Smooth muscle cell (in vitro differentiated cells): ENCODE results near the gene REX1BD. TPM values are rescaled to one million over a fixed set of nuclear protein-coding genes. Genes with fewer than 3 reads are reported as not detected.

Source experiments
- DNase-seq: peaks from one replicate; lab custom pipeline; 2025; ENCODE audit not compliant: unreplicated experiment; lab: John Stamatoyannopoulos, UW
- H2AFZ ChIP-seq: fragments of 200-600 bp; sonication (generic); 2 replicates; pipeline ENCODE4 v1.6.0; 2016; ENCODE audit warnings: antibody characterized with exemption, low read depth, mild to moderate bottlenecking
- H3F3A ChIP-seq: fragments of 200-600 bp; sonication (generic); 2 replicates; pipeline ENCODE4 v1.6.0; 2017; ENCODE audit warnings: antibody characterized with exemption, low read depth
- H3K27ac ChIP-seq: fragments of 200-600 bp; sonication (generic); 2 replicates; pipeline ENCODE4 v1.5.1; 2016; ENCODE audit warnings: low read depth, mild to moderate bottlenecking
- H3K27me3 ChIP-seq: fragments of 200-600 bp; sonication (generic); 2 replicates; pipeline ENCODE4 v1.6.1; 2016; ENCODE audit warnings: low read depth, mild to moderate bottlenecking
- H3K36me3 ChIP-seq: fragments of 200-600 bp; sonication (generic); 2 replicates; pipeline ENCODE4 v1.5.1; 2016; ENCODE audit warnings: low read depth
- H3K4me1 ChIP-seq: fragments of 200-600 bp; sonication (generic); 2 replicates; pipeline ENCODE4 v1.5.1; 2016; ENCODE audit warnings: low read depth
- H3K4me2 ChIP-seq: fragments of 200-600 bp; sonication (generic); 2 replicates; pipeline ENCODE4 v1.6.0; 2016; ENCODE audit warnings: mild to moderate bottlenecking
- H3K4me3 ChIP-seq: fragments of 200-600 bp; sonication (generic); 2 replicates; pipeline ENCODE4 v1.5.1; 2016; ENCODE audit warnings: mild to moderate bottlenecking
- H3K79me2 ChIP-seq: fragments of 200-600 bp; sonication (generic); 2 replicates; pipeline ENCODE4 v1.6.0; 2016; ENCODE audit warnings: low read depth, mild to moderate bottlenecking
- H3K9ac ChIP-seq: fragments of 200-600 bp; sonication (generic); 2 replicates; pipeline ENCODE4 v1.6.0; 2016; ENCODE audit warnings: low read depth
- H3K9me3 ChIP-seq: fragments of 200-600 bp; sonication (generic); replicated peaks from 2 replicates; pipeline ENCODE4 v1.5.1; 2016; ENCODE audit warnings: low read depth
- H4K20me1 ChIP-seq: fragments of 200-600 bp; sonication (generic); 2 replicates; pipeline ENCODE4 v1.6.0; 2016; ENCODE audit warnings: low read depth
- CTCF ChIP-seq: fragments of 200-600 bp; sonication (generic); IDR thresholded peaks from 2 replicates; pipeline ENCODE4 v1.5.1; 2017; ENCODE audit warnings: borderline replicate concordance, mild to moderate bottlenecking, antibody characterized with exemption; ENCODE audit not compliant: insufficient read depth, poor library complexity, severe bottlenecking
- WGBS: methylation state at CpG from one replicate; pipeline ENCODE4 v1.1.7; 2016; ENCODE audit warnings: low lambda C conversion rate; 5-methylcytosine and 5-hydroxymethylcytosine counted together
- polyA plus RNA-seq: library from polyadenylated mRNA; unstranded; fragments of >200 nt; fragmentation: Nextera tagmentation; extraction: Ambion mirVana; gene quantifications from 2 replicates; pipeline ENCODE4 v1.2.1, GENCODE V29; 2016
- total RNA-seq: library from RNA; depleted of rRNA; stranded (reverse); fragments of >200 nt; gene quantifications from 2 replicates; pipeline ENCODE4 v1.2.3, GENCODE V29; 2014

REX1BD gene
- total and polyA plus RNA-seq, 2 experiments from 2014 or later, result 69.6 to 117 TPM

DNA sequence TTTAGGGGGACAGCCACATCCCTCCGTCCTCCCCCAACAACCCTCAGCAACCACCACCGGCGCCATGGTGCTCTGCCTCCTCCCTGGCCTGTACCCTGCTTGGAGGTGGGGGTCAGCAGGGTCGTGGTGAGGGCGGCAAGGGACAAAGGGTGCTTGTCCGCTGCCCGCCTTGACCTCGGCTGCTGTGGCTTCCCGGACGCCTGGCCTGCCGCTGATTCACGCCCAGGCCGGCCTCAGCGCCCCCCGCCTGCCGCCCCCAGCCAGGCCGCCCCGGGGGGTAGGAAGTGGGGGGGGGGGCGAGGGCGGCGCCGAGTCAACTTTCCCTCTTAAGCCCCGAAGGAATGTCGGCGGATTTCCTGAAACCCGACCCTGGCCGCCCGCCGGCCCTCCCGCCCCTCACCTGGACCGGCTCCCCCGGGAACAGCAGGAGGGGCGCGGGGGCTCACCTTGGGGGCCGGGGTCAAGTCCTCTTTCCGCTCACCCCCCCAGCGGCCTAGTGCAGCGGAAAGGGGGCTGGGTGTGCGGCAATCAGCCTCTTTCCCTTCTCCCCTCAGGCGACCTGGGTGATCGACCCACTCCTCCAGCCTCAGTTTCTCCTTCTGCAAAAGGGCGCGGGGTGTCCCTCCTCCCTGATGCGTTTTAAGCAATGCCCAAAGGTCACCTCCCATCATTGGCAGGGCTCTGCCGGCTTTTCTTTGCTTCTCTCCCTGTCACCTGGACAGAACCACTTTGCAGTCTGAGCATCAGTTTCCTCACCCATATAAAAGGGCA is 22.1 kb downstream of the REX1BD start:
- Histone ChIP-seq H3K4me1 (peaks cover 35% of the 10 kb centered on the region), H3K9me3 (no peaks in the 10 kb centered on the region), H3K27ac (no peak overlapping the region), H3F3A (no peaks in the 10 kb centered on the region), H4K20me1 (no peaks in the 10 kb centered on the region), H3K4me3 (peak overlapping the region; percentile 56), H3K9ac (no peak overlapping the region), H3K36me3 (no peaks in the 10 kb centered on the region), H2AFZ (no peak overlapping the region), H3K27me3 (peaks cover 82% of the 10 kb centered on the region), H3K4me2 (peak overlapping the region; percentile 94), H3K79me2 (peaks cover 4% of the 10 kb centered on the region)
- WGBS, result 3% methylated on average over 15 of the region's 45 CpGs
- no peak for DNase-seq
- no peak for TF ChIP-seq CTCF

DNA sequence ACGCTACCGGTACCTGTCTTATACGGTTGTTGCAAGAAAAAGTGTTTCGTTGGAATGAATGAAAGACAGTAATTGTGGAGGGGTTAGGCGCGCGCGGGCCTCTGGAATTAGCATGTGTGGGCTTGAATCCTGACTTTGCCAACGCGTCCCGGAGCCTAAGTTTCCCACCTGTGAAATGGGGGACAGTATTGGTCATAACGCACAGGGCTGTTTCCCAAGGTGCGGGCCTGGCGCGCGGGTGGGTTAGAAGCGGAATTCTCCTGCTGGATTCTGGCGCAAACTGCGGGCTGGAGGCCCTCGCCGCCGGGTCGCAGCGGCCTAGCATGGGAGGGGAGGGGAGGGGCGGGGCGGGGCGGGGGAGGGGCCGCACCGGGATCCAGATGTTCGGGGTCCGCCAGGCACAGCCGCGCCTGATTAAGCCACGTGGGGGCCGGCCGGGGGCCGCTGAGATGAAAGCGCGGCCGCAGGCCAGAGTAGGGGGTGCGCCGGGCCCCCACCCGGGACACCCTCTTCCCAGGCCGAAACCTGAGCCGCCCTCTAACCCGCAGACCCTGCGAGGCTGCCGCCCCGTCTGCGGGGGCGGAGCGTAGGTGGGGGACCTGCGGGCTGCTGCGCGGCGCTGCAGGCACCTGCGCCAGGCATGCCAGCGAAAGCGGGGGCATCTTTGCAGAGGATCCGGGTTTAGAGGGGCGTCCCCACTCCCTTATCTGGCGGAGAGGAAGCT is 22.9 kb downstream of the REX1BD start:
- under 1% methylated on average over 41 of the region's 62 CpGs for WGBS
- Histone ChIP-seq H4K20me1 (no peaks in the 10 kb centered on the region), H3K79me2 (no peaks in the 10 kb centered on the region), H3F3A (no peaks in the 10 kb centered on the region), H3K4me3 (peak overlapping the region; percentile 56), H3K27ac (no peak overlapping the region), H3K9ac (no peak overlapping the region), H3K36me3 (no peaks in the 10 kb centered on the region), H3K27me3 (peaks cover 78% of the 10 kb centered on the region), H3K9me3 (no peaks in the 10 kb centered on the region), H2AFZ (no peak overlapping the region), H3K4me2 (peak overlapping the region; percentile 94), H3K4me1 (peaks cover 35% of the 10 kb centered on the region)
- no peak for DNase-seq
- TF ChIP-seq CTCF, result no peak

DNA sequence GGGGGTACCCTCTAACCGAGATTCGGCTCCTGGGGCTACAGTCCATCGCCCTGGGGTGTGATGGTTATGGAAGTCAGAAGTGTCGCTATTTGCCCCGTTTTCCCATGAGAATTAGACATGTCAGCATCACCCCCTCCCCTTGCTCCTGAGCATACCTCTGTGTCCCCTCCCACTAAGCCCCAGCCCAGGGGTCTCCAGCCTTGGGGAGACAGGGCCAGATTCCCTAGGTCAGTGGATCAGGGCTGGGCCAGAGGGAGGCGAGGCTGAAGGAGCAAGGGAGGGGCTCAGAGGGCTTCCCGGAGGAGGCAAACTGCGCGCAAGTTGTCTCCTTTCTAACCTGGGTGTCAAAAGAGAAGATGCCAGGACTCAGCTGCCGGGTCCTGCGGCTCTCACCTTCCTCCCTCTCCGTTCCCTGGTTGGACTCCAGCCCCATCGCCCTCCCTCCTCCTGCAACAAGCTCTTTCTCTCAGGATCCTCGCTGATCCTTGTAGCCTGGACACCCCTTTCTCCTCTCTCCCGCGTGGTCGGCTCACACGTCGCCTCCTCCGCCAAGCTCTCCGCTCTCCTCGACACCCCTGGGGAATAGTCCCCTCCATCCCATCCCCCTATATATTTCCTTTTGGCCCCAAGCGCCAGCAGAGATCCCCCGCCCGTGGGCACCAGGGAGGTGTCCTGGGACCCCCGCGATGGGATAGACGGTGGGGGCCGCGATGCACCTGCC is 23.6 kb downstream of the REX1BD start:
- no peak overlapping the region for H2AFZ ChIP-seq
- no peaks in the 10 kb centered on the region for H3K36me3 ChIP-seq
- no peaks in the 10 kb centered on the region for H3K79me2 ChIP-seq
- no peak for TF ChIP-seq CTCF
- peak overlapping the region; percentile 56 for H3K4me3 ChIP-seq
- no peak overlapping the region for H3K27ac ChIP-seq
- WGBS, result 6% methylated on average over 21 of the region's 30 CpGs
- no peaks in the 10 kb centered on the region for H3K9me3 ChIP-seq
- H3K4me1 ChIP-seq, result peaks cover 35% of the 10 kb centered on the region
- H4K20me1 ChIP-seq, result no peaks in the 10 kb centered on the region
- H3K27me3 ChIP-seq, result peaks cover 74% of the 10 kb centered on the region
- DNase-seq, result no peak
- no peak overlapping the region for H3K9ac ChIP-seq
- H3F3A ChIP-seq, result no peaks in the 10 kb centered on the region
- H3K4me2 ChIP-seq, result peak overlapping the region; percentile 94
